SH-SY5Y (cell line): ENCODE data around the gene GFER.

Source experiments
- GATA2 ChIP-seq: IDR thresholded peaks from 2 replicates; pipeline ENCODE4 v1.6.1; 2011; ENCODE audit warnings: mild to moderate bottlenecking, low read depth, low read length
- GATA3 ChIP-seq: IDR thresholded peaks from 2 replicates; pipeline ENCODE4 v1.6.1; 2011; ENCODE audit warnings: low read depth, mild to moderate bottlenecking, low read length, moderate library complexity

- TF ChIP-seq GATA2 = no peak
- TF ChIP-seq GATA3 = no peak
These were observed 21.0 kb downstream of the GFER start for GRCh38 chr16:2004795-2005517.
